ENCODE measurements around the gene MED31. TPM values are rescaled to one million over a fixed set of nuclear protein-coding genes. Genes with fewer than 3 reads are reported as not detected.

MED31 gene
- total and polyA plus RNA-seq, 2 donors (not counting 3 experiments of a cell fraction or from before 2014, with no cell fraction given): 13.7 to 29.4 TPM

DNA sequence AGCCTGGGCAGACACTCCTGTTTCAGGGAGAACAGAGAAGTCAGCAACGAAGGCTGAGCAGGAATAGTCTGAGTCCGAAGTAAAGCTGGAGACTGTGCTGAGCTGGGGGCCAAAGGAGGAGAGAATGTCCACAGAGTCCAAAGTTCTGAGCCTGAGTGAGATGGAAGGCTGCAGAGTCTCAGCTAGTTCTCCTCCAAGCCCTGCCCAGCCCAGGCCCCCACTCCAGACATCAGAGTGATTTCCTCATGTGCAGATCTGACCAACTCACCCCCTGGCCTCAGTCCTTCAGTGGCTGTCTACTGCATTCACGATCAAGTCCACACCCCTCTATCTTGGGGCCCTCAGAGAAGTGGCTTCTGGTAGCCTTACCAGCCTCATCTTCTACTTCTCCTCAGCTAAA is 40.1 kb upstream of the MED31 start:
- Histone ChIP-seq H3K27ac (ENCODE audit: insufficient read depth, low read depth, low read length) (no peak overlapping the region), H3K4me1 (ENCODE audit: control insufficient read depth, extremely low read depth, insufficient read depth, low read length) (no peaks in the 10 kb centered on the region), H2AFZ (ENCODE audit: low read depth, low read length) (no peak overlapping the region), H4K20me1 (replicated peaks; ENCODE audit: control insufficient read depth, extremely low read depth, insufficient read depth, low read length) (no peaks in the 10 kb centered on the region), H3K79me2 (ENCODE audit: control insufficient read depth, insufficient read depth, low read length) (no peaks in the 10 kb centered on the region), H3K27me3 (ENCODE audit: control insufficient read depth in 2 of 2, insufficient read depth in 2 of 2, low read length in 2 of 2) (peaks cover 0 to 6% of the 10 kb centered on the region in 2 experiments), H3K36me3 (ENCODE audit: control insufficient read depth in 2 of 2, extremely low read depth in 1 of 2, insufficient read depth in 2 of 2, low read length in 2 of 2) (no peaks in the 10 kb centered on the region), H3K9me3 (replicated peaks; ENCODE audit: control insufficient read depth, insufficient read depth, low read length) (no peaks in the 10 kb centered on the region), H3K9me1 (replicated peaks; ENCODE audit: control insufficient read depth, extremely low read depth, insufficient read depth, low read length) (no peaks in the 10 kb centered on the region), H3K4me2 (ENCODE audit: insufficient read depth, low read length) (no peak overlapping the region), H3K9ac (replicated peaks; ENCODE audit: extremely low read depth, insufficient read depth, low read length) (no peak overlapping the region), H3K4me3 (replicated peaks in 1 of 3; ENCODE audit: insufficient read depth in 1 of 3, low read depth in 1 of 3, low read length in 3 of 3) (no peak overlapping the region)
- POLR2A ChIA-PET: no interaction called here
- FAIRE-seq (no peak), DNase-seq (ENCODE audit: low read depth, low spot score) (no peak)
- CTCF ChIA-PET: no interaction called here
- TF ChIP-seq POLR2AphosphoS5 (IDR thresholded peaks at IDR 0.05; ENCODE audit: insufficient read depth, low read depth, low read length): no peak
- TF ChIP-seq, protein P1, sequence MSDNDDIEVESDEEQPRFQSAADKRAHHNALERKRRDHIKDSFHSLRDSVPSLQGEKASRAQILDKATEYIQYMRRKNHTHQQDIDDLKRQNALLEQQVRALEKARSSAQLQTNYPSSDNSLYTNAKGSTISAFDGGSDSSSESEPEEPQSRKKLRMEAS (IDR thresholded peaks at IDR 0.05; ENCODE audit: insufficient read depth, insufficient read length): no peak
- TF ChIP-seq GATA2 (IDR thresholded peaks at IDR 0.05; ENCODE audit: insufficient read depth, insufficient read length, low read depth, low read length): no peak
- TF ChIP-seq MYC (IDR thresholded peaks at IDR 0.05; ENCODE audit: low read depth, low read length): no peak
- TF ChIP-seq POLR2A (IDR thresholded peaks at IDR 0.05; ENCODE audit: low read depth, low read length): no peak
- TF ChIP-seq, protein P2, sequence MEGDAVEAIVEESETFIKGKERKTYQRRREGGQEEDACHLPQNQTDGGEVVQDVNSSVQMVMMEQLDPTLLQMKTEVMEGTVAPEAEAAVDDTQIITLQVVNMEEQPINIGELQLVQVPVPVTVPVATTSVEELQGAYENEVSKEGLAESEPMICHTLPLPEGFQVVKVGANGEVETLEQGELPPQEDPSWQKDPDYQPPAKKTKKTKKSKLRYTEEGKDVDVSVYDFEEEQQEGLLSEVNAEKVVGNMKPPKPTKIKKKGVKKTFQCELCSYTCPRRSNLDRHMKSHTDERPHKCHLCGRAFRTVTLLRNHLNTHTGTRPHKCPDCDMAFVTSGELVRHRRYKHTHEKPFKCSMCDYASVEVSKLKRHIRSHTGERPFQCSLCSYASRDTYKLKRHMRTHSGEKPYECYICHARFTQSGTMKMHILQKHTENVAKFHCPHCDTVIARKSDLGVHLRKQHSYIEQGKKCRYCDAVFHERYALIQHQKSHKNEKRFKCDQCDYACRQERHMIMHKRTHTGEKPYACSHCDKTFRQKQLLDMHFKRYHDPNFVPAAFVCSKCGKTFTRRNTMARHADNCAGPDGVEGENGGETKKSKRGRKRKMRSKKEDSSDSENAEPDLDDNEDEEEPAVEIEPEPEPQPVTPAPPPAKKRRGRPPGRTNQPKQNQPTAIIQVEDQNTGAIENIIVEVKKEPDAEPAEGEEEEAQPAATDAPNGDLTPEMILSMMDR (IDR thresholded peaks at IDR 0.05; ENCODE audit: extremely low read depth in 1 of 2, insufficient read depth in 1 of 2, low read depth in 1 of 2, low read length in 2 of 2): no peak
- no peak for TF ChIP-seq FOS (IDR thresholded peaks at IDR 0.05; ENCODE audit: borderline replicate concordance, insufficient read depth, low read length)
- TF ChIP-seq JUN (IDR thresholded peaks at IDR 0.05; ENCODE audit: borderline replicate concordance, insufficient read depth, insufficient read length, low read depth): no peak
- TF ChIP-seq EZH2 (IDR thresholded peaks at IDR 0.05; ENCODE audit: borderline replicate concordance, low read depth, low read length, severe bottlenecking): no peak
- no TSS peak for BruUV-seq (replicated peaks)
- intact Hi-C loops (cut with micrococcal nuclease): no loop called here
- dilution Hi-C loops (cut with MboI; ENCODE audit: extremely low pct_ligation_motif_present, low sequenced_read_pairs): no loop called here

Data from endothelial cell of umbilical vein (primary cell).